Sigmoid colon (tissue), 7 donors: ENCODE results near the gene KRT38. TPM values are rescaled to one million over a fixed set of nuclear protein-coding genes. Genes with fewer than 3 reads are reported as not detected.

Experiments
- DNase-seq: peaks from one replicate; pipeline ENCODE4 v3.0.0-alpha.2; 2019
- H3K27ac ChIP-seq, 4 donors: fragments of 200-600 bp; sonication (generic); one replicate each; pipeline ENCODE4 v1.5.1; 2016 to 2019; ENCODE audit warnings: mild to moderate bottlenecking in 1 of 4
- H3K27me3 ChIP-seq, 3 donors: fragments of 200-600 bp; sonication (generic); one replicate each; pipeline ENCODE4 v1.5.1; 2019; ENCODE audit warnings: mild to moderate bottlenecking in 1 of 3
- H3K36me3 ChIP-seq, 4 donors: fragments of 200-600 bp; sonication (generic); one replicate each; pipeline ENCODE4 v1.5.1; 2016 to 2019
- H3K4me1 ChIP-seq, 4 donors: fragments of 200-600 bp; sonication (generic); one replicate each; pipeline ENCODE4 v1.5.1; 2017 to 2019
- H3K4me3 ChIP-seq, 4 donors: fragments of 200-600 bp; sonication (generic); one replicate each; pipeline ENCODE4 v1.5.1; 2017 to 2019; ENCODE audit warnings: mild to moderate bottlenecking in 2 of 4, moderate library complexity in 1 of 4
- H3K9me3 ChIP-seq, 4 donors: fragments of 200-600 bp in 3 of 4; sonication (generic) in 3 of 4; one replicate each; pipeline versions ENCODE4 v1.5.1 to v1.6.1; 2013 to 2019
- EP300 ChIP-seq, 4 donors: sonication (generic); formaldehyde crosslinking; IDR thresholded peaks; one replicate each; pipeline ENCODE4 v1.6.1; 2017; ENCODE audit warnings: antibody characterized with exemption in 4 of 4
- POLR2A ChIP-seq, 2 donors: fragments of 450-650 bp; IDR thresholded peaks; one replicate each; pipeline ENCODE4 v1.6.1; 2016; ENCODE audit warnings: antibody characterized with exemption in 2 of 2, mild to moderate bottlenecking in 2 of 2, moderate library complexity in 2 of 2
- POLR2AphosphoS5 ChIP-seq, 4 donors: sonication (generic); formaldehyde crosslinking; IDR thresholded peaks; one replicate each; pipeline ENCODE4 v1.6.1; 2017; ENCODE audit warnings: antibody characterized with exemption in 4 of 4
- WGBS, 2 donors: extraction: QIAGEN DNeasy Blood & Tissue Kit; methylation state at CpG; one replicate each; pipeline ENCODE4 v1.1.7; 2013; 5-methylcytosine and 5-hydroxymethylcytosine counted together
- intact Hi-C: fragments of 100-400 bp; cut with DNase I; formaldehyde crosslinking; loops from one replicate; pipeline ENCODE4 v1.15.1; 2023
- polyA plus RNA-seq, 3 donors: library from polyadenylated mRNA; stranded (reverse); fragments of 200-250 nt; gene quantifications; one replicate each; pipeline ENCODE4 v1.2.3, GENCODE V29; 2013
- total RNA-seq, 4 donors: library from RNA; depleted of rRNA; stranded (reverse); fragments of >200 nt; gene quantifications; one replicate each; pipeline ENCODE4 v1.1.0, GENCODE V29; 2016
- TF ChIP-seq, protein P1 (sequence below), 4 experiments: fragments of 450-650 bp in 3 of 4; fragments of 200-600 bp in 1 of 4; IDR thresholded peaks; one replicate each; pipeline ENCODE4 v1.5.1; 2016 to 2019; ENCODE audit warnings: antibody characterized with exemption in 4 of 4, mild to moderate bottlenecking in 3 of 4, moderate library complexity in 2 of 4
- donor health status: healthy with polysubstance abuse.
- donor health status: Bipolar disorder and iron deficiency.
- donor health status: healthy.

KRT38 gene
- total and polyA plus RNA-seq, 7 donors, result not detected

DNA sequence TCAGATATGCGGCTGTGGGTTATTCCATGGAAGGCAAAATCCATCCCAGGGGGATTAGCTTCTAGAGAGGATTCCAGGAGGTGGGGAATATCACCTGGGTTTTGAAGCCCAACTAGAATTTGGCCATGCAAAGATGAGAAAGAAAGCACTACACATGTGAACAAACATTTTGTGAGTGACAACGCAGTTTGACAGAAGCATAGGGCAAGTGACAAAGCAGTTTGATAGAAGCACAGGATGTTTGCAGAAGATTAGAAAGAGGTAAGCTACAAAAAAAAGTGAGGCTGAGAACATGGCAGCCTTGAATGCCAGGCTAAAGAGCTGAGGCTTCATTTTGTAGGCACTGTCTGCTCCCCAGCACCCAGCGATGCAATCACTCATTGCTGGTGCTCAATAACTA is 12.3 kb upstream of the KRT38 start:
- Histone ChIP-seq H3K9me3 (no peaks in the 10 kb centered on the region), H3K36me3 (no peaks in the 10 kb centered on the region), H3K27ac (no peak overlapping the region), H3K27me3 (peaks cover 0 to 3% (median 0%) of the 10 kb centered on the region in 3 donors), H3K4me1 (no peaks in the 10 kb centered on the region), H3K4me3 (no peak overlapping the region)
- WGBS, 2 donors, result 90% methylated on average over 3 of the region's 3 CpGs
- intact Hi-C loops, result no loop called here
- TF ChIP-seq POLR2A (IDR thresholded peaks at IDR 0.05) (no peak), EP300 (IDR thresholded peaks at IDR 0.05) (no peak)
- TF ChIP-seq, protein P1, sequence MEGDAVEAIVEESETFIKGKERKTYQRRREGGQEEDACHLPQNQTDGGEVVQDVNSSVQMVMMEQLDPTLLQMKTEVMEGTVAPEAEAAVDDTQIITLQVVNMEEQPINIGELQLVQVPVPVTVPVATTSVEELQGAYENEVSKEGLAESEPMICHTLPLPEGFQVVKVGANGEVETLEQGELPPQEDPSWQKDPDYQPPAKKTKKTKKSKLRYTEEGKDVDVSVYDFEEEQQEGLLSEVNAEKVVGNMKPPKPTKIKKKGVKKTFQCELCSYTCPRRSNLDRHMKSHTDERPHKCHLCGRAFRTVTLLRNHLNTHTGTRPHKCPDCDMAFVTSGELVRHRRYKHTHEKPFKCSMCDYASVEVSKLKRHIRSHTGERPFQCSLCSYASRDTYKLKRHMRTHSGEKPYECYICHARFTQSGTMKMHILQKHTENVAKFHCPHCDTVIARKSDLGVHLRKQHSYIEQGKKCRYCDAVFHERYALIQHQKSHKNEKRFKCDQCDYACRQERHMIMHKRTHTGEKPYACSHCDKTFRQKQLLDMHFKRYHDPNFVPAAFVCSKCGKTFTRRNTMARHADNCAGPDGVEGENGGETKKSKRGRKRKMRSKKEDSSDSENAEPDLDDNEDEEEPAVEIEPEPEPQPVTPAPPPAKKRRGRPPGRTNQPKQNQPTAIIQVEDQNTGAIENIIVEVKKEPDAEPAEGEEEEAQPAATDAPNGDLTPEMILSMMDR (IDR thresholded peaks at IDR 0.05), result no peak
- DNase-seq, result no peak

DNA sequence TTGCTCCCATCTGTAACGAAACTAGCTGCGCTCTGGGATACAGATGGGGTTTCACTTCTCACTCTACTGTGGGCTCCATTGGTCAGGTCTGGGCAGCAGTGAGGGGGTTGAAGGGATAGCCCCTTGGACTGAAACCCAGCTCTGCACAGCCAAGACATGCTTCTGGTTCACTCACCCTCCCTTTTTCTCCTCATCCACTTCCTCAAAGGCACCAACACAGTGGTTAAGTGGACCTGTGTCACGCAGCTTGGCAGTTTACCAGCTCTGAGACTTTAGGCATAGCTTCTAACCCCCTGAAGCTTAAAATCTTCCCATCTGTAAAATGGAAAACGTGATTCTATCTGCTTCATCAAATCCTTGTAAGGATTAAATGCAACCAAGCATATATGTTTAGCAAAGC is 11.5 kb upstream of the KRT38 start:
- H3K9me3 ChIP-seq, result no peaks in the 10 kb centered on the region
- no peak overlapping the region for H3K4me3 ChIP-seq
- DNase-seq, result no peak
- intact Hi-C loops, result no loop called here
- H3K27me3 ChIP-seq, result peaks cover 0 to 3% (median 0%) of the 10 kb centered on the region in 3 donors
- no peaks in the 10 kb centered on the region for H3K4me1 ChIP-seq
- no peak overlapping the region for H3K27ac ChIP-seq
- TF ChIP-seq POLR2AphosphoS5 (IDR thresholded peaks at IDR 0.05) (no peak), EP300 (IDR thresholded peaks at IDR 0.05) (no peak), POLR2A (IDR thresholded peaks at IDR 0.05) (no peak)
- TF ChIP-seq, protein P1 (IDR thresholded peaks at IDR 0.05), result no peak
- no peaks in the 10 kb centered on the region for H3K36me3 ChIP-seq
- WGBS, 2 donors, result 50 to 52% methylated on average over 4 of the region's 4 CpGs

DNA sequence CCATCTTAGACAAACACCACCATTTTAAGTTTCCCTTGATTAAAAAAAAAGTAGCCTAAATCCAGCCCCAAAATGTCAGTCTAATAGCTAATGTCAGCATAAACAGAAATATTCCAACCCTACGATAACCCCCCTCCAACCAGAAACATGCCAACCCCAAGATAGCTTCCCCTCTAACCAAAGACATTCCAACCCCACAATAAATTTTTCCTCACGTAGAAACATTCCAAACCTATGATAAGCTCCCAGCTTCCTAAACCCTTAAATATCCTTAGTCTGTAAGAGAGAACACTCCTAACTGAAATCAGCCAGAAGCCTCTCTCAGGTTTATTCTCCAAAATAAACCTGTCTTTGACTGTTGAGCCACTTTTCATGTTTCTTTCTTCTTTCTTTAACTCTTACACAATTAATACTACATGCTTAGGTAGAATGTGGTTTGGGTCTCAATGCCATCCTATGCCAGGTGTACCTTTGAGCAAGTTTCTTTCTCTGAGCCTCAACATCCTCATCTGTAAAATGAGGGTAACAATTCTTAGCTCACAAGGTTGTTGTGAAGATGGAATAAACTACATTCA is 10.5 kb upstream of the KRT38 start:
- intact Hi-C loops, result no loop called here
- Histone ChIP-seq H3K4me1 (no peaks in the 10 kb centered on the region), H3K9me3 (no peaks in the 10 kb centered on the region), H3K27ac (no peak overlapping the region), H3K27me3 (peaks cover 0 to 3% (median 0%) of the 10 kb centered on the region in 3 donors), H3K36me3 (no peaks in the 10 kb centered on the region), H3K4me3 (no peak overlapping the region)
- no peak for TF ChIP-seq POLR2AphosphoS5 (IDR thresholded peaks at IDR 0.05)
- TF ChIP-seq, protein P1 (IDR thresholded peaks at IDR 0.05), result no peak
- no peak for TF ChIP-seq POLR2A (IDR thresholded peaks at IDR 0.05)
- no peak for TF ChIP-seq EP300 (IDR thresholded peaks at IDR 0.05)
- DNase-seq, result no peak
- 80 to 86% methylated on average over 2 of the region's 2 CpGs for WGBS, 2 donors

DNA sequence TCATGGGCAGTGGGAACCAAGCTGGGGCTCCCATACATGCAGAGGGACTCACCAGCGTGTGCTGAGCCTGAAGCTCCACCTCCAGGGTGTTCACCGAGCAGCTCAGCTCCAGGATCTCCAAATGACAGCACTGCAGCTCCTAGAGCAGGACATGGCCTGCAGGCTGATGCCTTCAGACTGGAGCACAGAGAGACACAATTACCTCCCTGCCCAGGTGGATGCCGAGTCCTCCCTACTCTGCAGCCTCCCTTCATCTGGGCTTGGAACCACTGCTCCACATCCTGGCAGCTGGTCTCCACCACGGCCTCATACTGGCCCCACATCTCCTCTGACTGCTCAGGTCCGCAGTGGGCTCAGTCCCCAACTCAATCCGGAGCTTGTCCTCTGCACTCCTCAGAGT is 8.2 kb upstream of the KRT38 start:
- Histone ChIP-seq H3K27ac (no peak overlapping the region), H3K4me1 (no peaks in the 10 kb centered on the region), H3K27me3 (peaks cover 0 to 3% (median 0%) of the 10 kb centered on the region in 3 donors), H3K36me3 (no peaks in the 10 kb centered on the region), H3K4me3 (no peak overlapping the region), H3K9me3 (no peaks in the 10 kb centered on the region)
- intact Hi-C loops, result no loop called here
- DNase-seq, result no peak
- WGBS, 2 donors, result 73 to 82% methylated on average over 6 of the region's 6 CpGs
- TF ChIP-seq POLR2AphosphoS5 (IDR thresholded peaks at IDR 0.05), result no peak
- TF ChIP-seq, protein P1 (IDR thresholded peaks at IDR 0.05), result no peak
- TF ChIP-seq EP300 (IDR thresholded peaks at IDR 0.05), result no peak
- no peak for TF ChIP-seq POLR2A (IDR thresholded peaks at IDR 0.05)

DNA sequence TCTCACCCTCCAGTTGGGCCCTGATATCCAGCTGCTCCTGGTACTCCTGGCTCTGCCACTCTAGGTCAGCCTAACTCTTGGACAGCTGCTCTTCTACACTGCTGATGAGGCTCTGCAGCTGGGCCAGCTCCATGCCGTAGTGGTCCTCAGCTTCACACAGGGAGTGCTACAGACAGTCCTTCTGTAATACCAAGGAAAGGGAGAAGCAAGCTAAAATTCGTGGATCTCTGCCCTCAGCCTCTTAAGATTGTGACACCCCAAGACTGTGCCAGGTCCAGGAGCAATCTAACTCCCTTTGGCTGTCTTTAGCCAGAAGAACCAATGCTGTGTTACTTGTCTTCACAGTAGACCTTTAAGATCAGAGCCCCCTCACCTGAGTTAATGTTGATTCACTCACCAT is 7.7 kb upstream of the KRT38 start:
- intact Hi-C loops, result no loop called here
- WGBS, 2 donors, result 42 to 54% methylated on average over 2 of the region's 2 CpGs

More for the DNA sequence above, 7.7 kb upstream of the KRT38 start:
- Histone ChIP-seq H3K4me3 (no peak overlapping the region), H3K9me3 (no peaks in the 10 kb centered on the region), H3K27me3 (peaks cover 0 to 3% (median 0%) of the 10 kb centered on the region in 3 donors), H3K4me1 (no peaks in the 10 kb centered on the region), H3K36me3 (no peaks in the 10 kb centered on the region), H3K27ac (no peak overlapping the region)
- DNase-seq, result no peak
- TF ChIP-seq POLR2AphosphoS5 (IDR thresholded peaks at IDR 0.05) (no peak), POLR2A (IDR thresholded peaks at IDR 0.05) (no peak), EP300 (IDR thresholded peaks at IDR 0.05) (no peak)
- TF ChIP-seq, protein P1 (IDR thresholded peaks at IDR 0.05), result no peak
